SU-DHL-6 (cell line): ENCODE data around the gene IQSEC3.

Source experiments
- H2AFZ ChIP-seq: fragments of 200-600 bp; sonication (generic); 2 replicates; pipeline ENCODE4 v1.6.1; 2014; ENCODE audit warnings: low read depth, mild to moderate bottlenecking, moderate library complexity, mixed read lengths, antibody characterized with exemption, low read length; ENCODE audit not compliant: severe bottlenecking
- H3F3A ChIP-seq: fragments of 200-600 bp; shearing (Covaris generic); 2 replicates; pipeline ENCODE4 v1.6.0; 2016; ENCODE audit warnings: antibody characterized with exemption, mild to moderate bottlenecking; ENCODE audit not compliant: insufficient read depth
- H3K27ac ChIP-seq: fragments of 200-600 bp; sonication (generic); 2 replicates; pipeline ENCODE4 v1.5.1; 2016; ENCODE audit warnings: low read depth, mild to moderate bottlenecking, low read length, moderate library complexity, mixed read lengths
- H3K27me3 ChIP-seq: fragments of 200-600 bp; sonication (generic), shearing (Covaris generic); 2 replicates; pipeline ENCODE4 v1.6.0; 2014; ENCODE audit warnings: mild to moderate bottlenecking, low read length
- H3K36me3 ChIP-seq: fragments of 200-600 bp; sonication (generic); 2 replicates; pipeline ENCODE4 v1.6.1; 2014; ENCODE audit warnings: mild to moderate bottlenecking, low read length, mixed read lengths
- H3K4me2 ChIP-seq: fragments of 300-600, 200-600 bp; shearing (Covaris generic), sonication (generic); 2 replicates; pipeline ENCODE4 v1.6.0; 2014; ENCODE audit warnings: low read length, low read depth, mild to moderate bottlenecking; ENCODE audit not compliant: poor library complexity, severe bottlenecking
- H3K4me3 ChIP-seq: fragments of 200-600 bp; sonication (generic); 2 replicates; pipeline ENCODE4 v1.5.1; 2014; ENCODE audit warnings: antibody characterized with exemption, low read length, mild to moderate bottlenecking, mixed read lengths; ENCODE audit not compliant: insufficient read depth, poor library complexity, severe bottlenecking
- H3K79me2 ChIP-seq: fragments of 200-600 bp; sonication (generic); 2 replicates; pipeline ENCODE4 v1.6.1; 2014; ENCODE audit warnings: mild to moderate bottlenecking, low read length, moderate library complexity; ENCODE audit not compliant: insufficient read depth
- H3K9ac ChIP-seq: fragments of 200-600 bp; sonication (generic); 2 replicates; pipeline ENCODE4 v1.7.0; 2014; ENCODE audit warnings: mild to moderate bottlenecking, low read length
- H3K9me2 ChIP-seq: fragments of 200-600 bp; sonication (generic); replicated peaks from 2 replicates; pipeline ENCODE4 v1.6.1; 2014; ENCODE audit warnings: low read length; ENCODE audit not compliant: insufficient read depth
- H3K9me3 ChIP-seq: fragments of 200-600 bp; sonication (generic); 2 replicates; pipeline ENCODE4 v1.6.1; 2014; ENCODE audit warnings: low read length, mixed read lengths; ENCODE audit not compliant: insufficient read depth
- H4K20me1 ChIP-seq: fragments of 200-600 bp; sonication (generic); 2 replicates; pipeline ENCODE4 v1.6.1; 2014; ENCODE audit warnings: low read depth, mild to moderate bottlenecking, antibody characterized with exemption, low read length, moderate library complexity, mixed read lengths
- EZH2phosphoT487 ChIP-seq: fragments of 200-600 bp; sonication (generic), shearing (Covaris generic); conservative IDR thresholded peaks from 2 replicates; pipeline ENCODE4 v1.6.1; 2018; ENCODE audit warnings: mild to moderate bottlenecking, antibody characterized with exemption, low read length, moderate library complexity, mixed read lengths

The IQSEC3 gene

DNA sequence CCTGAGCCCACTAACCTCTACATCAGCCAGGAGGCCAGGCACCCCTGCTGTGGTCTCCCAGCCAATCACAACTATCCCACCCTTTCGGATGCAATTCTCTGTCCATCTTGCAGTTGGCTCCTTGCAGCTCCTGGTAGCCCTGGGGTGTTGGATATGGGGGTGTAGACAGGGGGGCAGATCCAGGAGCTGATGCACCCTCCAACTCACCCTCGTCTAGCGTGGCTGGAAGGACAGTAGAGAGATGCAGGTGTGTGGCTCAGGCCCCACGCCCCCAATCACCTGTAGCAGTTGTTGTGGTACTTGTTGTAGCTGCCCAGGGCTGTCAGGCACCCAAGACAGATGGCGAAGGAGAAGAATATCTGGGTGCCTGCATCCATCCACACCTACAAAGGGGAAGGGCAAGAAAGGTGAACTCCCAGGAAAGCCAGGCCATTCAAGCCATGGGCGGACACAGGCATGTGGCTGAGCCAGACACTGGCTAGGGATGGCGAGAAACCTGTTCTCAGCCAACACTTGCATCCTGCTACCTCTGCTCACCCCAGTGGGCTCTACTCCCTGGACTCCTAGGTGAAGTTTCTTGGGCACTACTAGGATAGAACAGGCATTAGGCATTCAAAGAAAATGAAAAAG, 160.8 kb downstream of the IQSEC3 start:
- no peaks in the 10 kb centered on the region for H3K36me3 ChIP-seq
- H3K4me2 ChIP-seq, result no peak overlapping the region
- H2AFZ ChIP-seq, result no peak overlapping the region
- no peaks in the 10 kb centered on the region for H3K9me2 ChIP-seq
- H3F3A ChIP-seq, result no peaks in the 10 kb centered on the region
- H3K27me3 ChIP-seq, result no peaks in the 10 kb centered on the region
- H3K79me2 ChIP-seq, result no peaks in the 10 kb centered on the region
- no peak overlapping the region for H3K4me3 ChIP-seq
- H3K9ac ChIP-seq, result no peak overlapping the region
- H3K27ac ChIP-seq, result no peak overlapping the region
- no peak for TF ChIP-seq EZH2phosphoT487
- H4K20me1 ChIP-seq, result no peaks in the 10 kb centered on the region
- H3K9me3 ChIP-seq, result no peaks in the 10 kb centered on the region
